NT2/D1 (cell line): ENCODE data around the gene ZNF446.

ENCODE experiments used
- SUZ12 ChIP-seq: IDR thresholded peaks from 2 replicates; pipeline ENCODE4 v1.6.1; 2011; ENCODE audit not compliant: insufficient read length, insufficient read depth; ENCODE audit errors: extremely low read depth
- ZNF274 ChIP-seq: IDR thresholded peaks from 2 replicates; pipeline ENCODE4 v1.6.1; 2011; ENCODE audit warnings: mild to moderate bottlenecking, low read depth, low read length

DNA sequence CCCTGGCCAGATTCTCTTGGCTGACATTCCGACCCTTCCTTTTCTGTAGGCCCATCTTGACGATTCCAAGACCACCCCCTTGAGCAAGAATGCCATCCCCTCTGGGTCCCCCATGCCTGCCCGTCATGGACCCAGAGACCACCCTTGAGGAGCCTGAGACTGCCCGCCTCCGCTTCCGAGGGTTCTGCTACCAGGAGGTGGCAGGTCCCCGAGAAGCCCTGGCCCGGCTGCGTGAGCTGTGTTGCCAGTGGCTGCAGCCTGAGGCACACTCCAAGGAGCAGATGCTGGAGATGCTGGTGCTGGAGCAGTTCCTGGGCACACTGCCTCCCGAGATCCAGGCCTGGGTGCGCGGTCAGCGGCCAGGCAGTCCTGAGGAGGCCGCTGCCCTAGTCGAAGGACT lies 978 bp downstream of the ZNF446 start:
- TF ChIP-seq ZNF274 (no peak), SUZ12 (no peak)
